HL-60/S4 treated with phorbol 12-myristate 13-acetate at 8.2 ng/mL for 4 days and 3 days (cell line): Measurements from ENCODE around the gene NAV1.
"Not testable (repeated sequence)": the region's sequence is repeated elsewhere in the genome, so short reads cannot be mapped to it uniquely, and the experiment has no call there.

ENCODE experiments used
- in situ Hi-C: fragments of 300-500 bp; cut with MboI; formaldehyde crosslinking; loops from 2 replicates; pipeline ENCODE4 v1.15.0; 2022; ENCODE audit warnings: low sequenced_read_pairs

The NAV1 gene

GRCh38 chr1:201563941-201564340 lies 25.0 kb downstream of the NAV1 start:
- in situ Hi-C loops, result loop anchor here (10.0 kb wide), 2 partner anchors 141 to 221 kb away; no protein-coding TSS in a partner anchor

GRCh38 chr1:201565024-201565730 lies 26.2 kb downstream of the NAV1 start:
- in situ Hi-C loops, result loop anchor here (10.0 kb wide), 2 partner anchors 140 to 220 kb away; no protein-coding TSS in a partner anchor

GRCh38 chr1:201565771-201566528 lies 27.0 kb downstream of the NAV1 start:
- in situ Hi-C loops, result loop anchor here (10.0 kb wide), 2 partner anchors 139 to 219 kb away; no protein-coding TSS in a partner anchor

GRCh38 chr1:201566529-201566823 lies 27.5 kb downstream of the NAV1 start:
- in situ Hi-C loops, result loop anchor here (10.0 kb wide), 2 partner anchors 138 to 218 kb away; no protein-coding TSS in a partner anchor

- in situ Hi-C loops, result loop anchor here (10.0 kb wide), 2 partner anchors 138 to 218 kb away; no protein-coding TSS in a partner anchor
These were observed 28.2 kb downstream of the NAV1 start for GRCh38 chr1:201566933-201567801.

- in situ Hi-C loops, result loop anchor here (10.0 kb wide), 2 partner anchors 137 to 217 kb away; no protein-coding TSS in a partner anchor
These were observed 29.3 kb downstream of the NAV1 start for GRCh38 chr1:201568265-201568664.

GRCh38 chr1:201568859-201569294 lies 29.9 kb downstream of the NAV1 start:
- in situ Hi-C loops, result loop anchor here (10.0 kb wide), 2 partner anchors 136 to 216 kb away; no protein-coding TSS in a partner anchor

GRCh38 chr1:201570181-201570885 lies 31.4 kb downstream of the NAV1 start:
- in situ Hi-C loops, result no loop called here

- in situ Hi-C loops, result no loop called here
These were observed 32.1 kb downstream of the NAV1 start for GRCh38 chr1:201570886-201571624.

GRCh38 chr1:201573030-201573429 lies 34.1 kb downstream of the NAV1 start:
- in situ Hi-C loops, result no loop called here

GRCh38 chr1:201573923-201574322 lies 35.0 kb downstream of the NAV1 start:
- in situ Hi-C loops, result no loop called here

- in situ Hi-C loops, result no loop called here
These were observed 37.0 kb downstream of the NAV1 start for GRCh38 chr1:201575912-201576311.

- in situ Hi-C loops, result no loop called here
These were observed 38.0 kb downstream of the NAV1 start for GRCh38 chr1:201576914-201577313.

- in situ Hi-C loops, result no loop called here
These were observed 39.3 kb downstream of the NAV1 start for GRCh38 chr1:201578008-201578888.

GRCh38 chr1:201581371-201581770 lies 42.4 kb downstream of the NAV1 start:
- in situ Hi-C loops, result not testable (repeated sequence)

- in situ Hi-C loops, result no loop called here
These were observed 43.9 kb downstream of the NAV1 start for GRCh38 chr1:201582705-201583442.

- in situ Hi-C loops, result no loop called here
These were observed 44.7 kb downstream of the NAV1 start for GRCh38 chr1:201583663-201584062.
